ENCODE results near the gene APOBEC2.
A peak's percentile ranks its signal among the peaks of the same experiment; 100 is the strongest.

The APOBEC2 gene

GRCh38 chr6:41062056-41062455 is 9.1 kb downstream of the APOBEC2 start:
- no peak for DNase-seq

GRCh38 chr6:41063884-41064285 is 10.9 kb downstream of the APOBEC2 start:
- no peak for DNase-seq

- DNase-seq = no peak
Measured at GRCh38 chr6:41064841-41065240, 11.8 kb downstream of the APOBEC2 start.

- DNase-seq = no peak
Measured at GRCh38 chr6:41065550-41066026, 12.6 kb downstream of the APOBEC2 start.

- DNase-seq = peak; percentile 64
Measured at GRCh38 chr6:41066867-41067304, 13.9 kb downstream of the APOBEC2 start.

GRCh38 chr6:41071501-41071922 is 18.5 kb downstream of the APOBEC2 start:
- no peak for DNase-seq

- DNase-seq = peak; percentile 100
Measured at GRCh38 chr6:41071923-41072835, 19.2 kb downstream of the APOBEC2 start, which contains the start of gene OARD1. Gene OARD1 (minus strand): TSS chr6:41072356. CDS start chr6:41071634, 722 bp downstream.

GRCh38 chr6:41072836-41073202 is 19.8 kb downstream of the APOBEC2 start, which contains the start of gene NFYA:
Gene NFYA (plus strand): TSS chr6:41072974. CDS start chr6:41079090, 6,116 bp downstream.
- peak; percentile 100 for DNase-seq

- peak; percentile 77 for DNase-seq
Measured at GRCh38 chr6:41073203-41073967, 20.4 kb downstream of the APOBEC2 start.

GRCh38 chr6:41073968-41074691 is 21.1 kb downstream of the APOBEC2 start:
- DNase-seq = no peak

- no peak for DNase-seq
Measured at GRCh38 chr6:41074692-41075436, 21.9 kb downstream of the APOBEC2 start.

GRCh38 chr6:41075651-41076626 is 22.9 kb downstream of the APOBEC2 start:
- no peak for DNase-seq

GRCh38 chr6:41077536-41077935 is 24.5 kb downstream of the APOBEC2 start:
- no peak for DNase-seq

- no peak for DNase-seq
Measured at GRCh38 chr6:41078101-41078500, 25.1 kb downstream of the APOBEC2 start.

GRCh38 chr6:41079080-41079479 is 26.1 kb downstream of the APOBEC2 start:
- DNase-seq = no peak

GRCh38 chr6:41080621-41081020 is 27.6 kb downstream of the APOBEC2 start:
- no peak for DNase-seq

- no peak for DNase-seq
Measured at GRCh38 chr6:41083072-41083471, 30.1 kb downstream of the APOBEC2 start.

GRCh38 chr6:41085182-41085581 is 32.2 kb downstream of the APOBEC2 start:
- no peak for DNase-seq

- no peak for DNase-seq
Measured at GRCh38 chr6:41088451-41088850, 35.4 kb downstream of the APOBEC2 start.

- DNase-seq = no peak
Measured at GRCh38 chr6:41090841-41091761, 38.1 kb downstream of the APOBEC2 start.

Measured in stimulated activated CD4-positive, alpha-beta T cell treated with anti-CD3 and anti-CD28 coated beads, Interleukin-4, amount 100 ng/mL, for 1 hour (primary cell).